ENCODE data around the gene AK5. TPM values are rescaled to one million over a fixed set of nuclear protein-coding genes. Genes with fewer than 3 reads are reported as not detected.

Gene AK5
- total and polyA plus RNA-seq, 2 of the 4 experiments (the other 2 are of a cell fraction): 22.5 to 25.8 TPM

DNA sequence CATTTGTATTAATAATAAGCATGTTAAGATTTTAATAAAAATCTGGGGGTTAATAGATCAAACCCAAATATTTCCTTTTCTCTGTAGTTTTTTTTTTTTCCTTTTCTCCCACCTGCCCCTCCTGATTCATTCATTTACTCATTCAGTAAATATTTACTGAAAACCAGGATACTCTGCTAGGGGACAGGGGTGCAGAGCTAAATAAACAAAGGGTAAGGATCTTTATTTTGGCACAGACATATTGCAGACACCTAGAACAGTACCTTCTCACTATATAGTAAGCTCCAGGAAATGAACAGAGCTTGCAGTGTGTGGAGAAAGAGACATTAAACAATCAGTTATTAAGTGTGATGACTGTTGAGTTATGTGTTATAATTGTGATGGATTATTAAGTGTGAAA, 60.9 kb downstream of the AK5 start:
- Histone ChIP-seq H4K5ac (ENCODE audit: low read depth, low read length) (no peak overlapping the region), H3K4me3 (ENCODE audit: insufficient read depth, low read depth, low read length) (no peak overlapping the region), H3K18ac (ENCODE audit: low read depth, low read length) (no peak overlapping the region), H3K27ac (ENCODE audit: insufficient read depth, low read length) (no peak overlapping the region), H3K4me2 (ENCODE audit: low read depth, low read length) (no peak overlapping the region), H3K9me3 (ENCODE audit: control insufficient read depth, insufficient read depth, low read length) (no peaks in the 10 kb centered on the region), H2AFZ (replicated peaks; ENCODE audit: low read length, poor library complexity) (no peak overlapping the region), H3K4ac (ENCODE audit: low read depth, low read length) (no peak overlapping the region), H3K36me3 (ENCODE audit: control insufficient read depth, insufficient read depth, low read length) (no peaks in the 10 kb centered on the region), H2BK20ac (ENCODE audit: low read depth, low read length) (no peak overlapping the region), H2BK15ac (ENCODE audit: low read depth, low read length) (no peak overlapping the region), H3K9me1 (ENCODE audit: insufficient read depth, low read length) (0 out of 2 replicates have a peak, but pooled peaks cover under 1% of the 10 kb centered on the region), H3K56ac (ENCODE audit: extremely low read depth, insufficient read depth, low read length) (no peak overlapping the region), H2AK9ac (replicated peaks; ENCODE audit: low read depth, low read length, poor library complexity) (no peak overlapping the region), H3K4me1 (ENCODE audit: control insufficient read depth, insufficient read depth, low read length) (0 out of 2 replicates have a peak, but pooled peaks cover 2% of the 10 kb centered on the region), H2BK5ac (ENCODE audit: low read depth, low read length, poor library complexity, severe bottlenecking) (no peak overlapping the region), H4K8ac (ENCODE audit: low read depth in 2 of 2, low read length in 2 of 2) (no peak overlapping the region), H4K91ac (ENCODE audit: insufficient read depth, low read depth, low read length) (no peak overlapping the region), H3K9ac (ENCODE audit: low read depth, low read length) (no peak overlapping the region), H2BK120ac (ENCODE audit: low read depth, low read length) (no peak overlapping the region), H2AK5ac (ENCODE audit: low read depth, low read length) (no peak overlapping the region), H3K14ac (replicated peaks; ENCODE audit: low read depth, low read length) (no peak overlapping the region), H3K27me3 (ENCODE audit: control insufficient read depth, insufficient read depth, low read length) (no peaks in the 10 kb centered on the region), H3K23ac (ENCODE audit: low read depth, low read length) (no peak overlapping the region), H3K79me1 (ENCODE audit: low read depth in 1 of 2, low read length in 2 of 2) (peaks cover 0 to 12% of the 10 kb centered on the region in 2 experiments; a peak in 3 of 4 replicates), H4K20me1 (ENCODE audit: insufficient read depth, low read length) (no peaks in the 10 kb centered on the region)
- CTCF ChIA-PET: no interaction called here
- POLR2A ChIA-PET (ENCODE audit: unreplicated experiment): no interaction called here
- no peak for DNase-seq
- dilution Hi-C loops (cut with HindIII; ENCODE audit: low sequenced_read_pairs, unreplicated experiment) (no loop called here), in situ Hi-C loops (cut with MboI; ENCODE audit: low sequenced_read_pairs) (no loop called here), intact Hi-C loops (cut with micrococcal nuclease) (no loop called here)
- TF ChIP-seq CTCF (conservative IDR thresholded peaks at IDR 0.05; ENCODE audit: low read depth, low read length) (no peak), CEBPB (IDR thresholded peaks at IDR 0.05; ENCODE audit: low read depth, low read length) (no peak)
- TF ChIP-seq, protein P1, sequence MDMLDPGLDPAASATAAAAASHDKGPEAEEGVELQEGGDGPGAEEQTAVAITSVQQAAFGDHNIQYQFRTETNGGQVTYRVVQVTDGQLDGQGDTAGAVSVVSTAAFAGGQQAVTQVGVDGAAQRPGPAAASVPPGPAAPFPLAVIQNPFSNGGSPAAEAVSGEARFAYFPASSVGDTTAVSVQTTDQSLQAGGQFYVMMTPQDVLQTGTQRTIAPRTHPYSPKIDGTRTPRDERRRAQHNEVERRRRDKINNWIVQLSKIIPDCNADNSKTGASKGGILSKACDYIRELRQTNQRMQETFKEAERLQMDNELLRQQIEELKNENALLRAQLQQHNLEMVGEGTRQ (IDR thresholded peaks at IDR 0.05; ENCODE audit: low read depth, low read length): no peak
- ATAC-seq (ENCODE audit: low read depth): no peak
- BruUV-seq (replicated peaks): no TSS peak
